Mucosa of rectum (tissue), 2 donors: ENCODE results near the gene EHD3.

ENCODE experiments used
- H3K27ac ChIP-seq, 2 donors: one replicate each; pipeline ENCODE4 v1.7.0; 2013; ENCODE audit warnings: inconsistent platforms in 2 of 2, low read depth in 2 of 2, low read length in 2 of 2
- H3K27me3 ChIP-seq, 2 donors: one replicate each; pipeline ENCODE4 v1.7.0; 2013; ENCODE audit warnings: low read length in 2 of 2; ENCODE audit not compliant: control insufficient read depth in 2 of 2, insufficient read depth in 2 of 2
- H3K36me3 ChIP-seq, 2 donors: one replicate each; pipeline ENCODE4 v1.7.0; 2013; ENCODE audit warnings: low read length in 2 of 2; ENCODE audit not compliant: control insufficient read depth in 2 of 2, insufficient read depth in 2 of 2
- H3K4me1 ChIP-seq, 2 donors: one replicate each; pipeline ENCODE4 v1.7.0; 2013; ENCODE audit warnings: low read length in 2 of 2, mild to moderate bottlenecking in 1 of 2; ENCODE audit not compliant: control insufficient read depth in 2 of 2, insufficient read depth in 2 of 2
- H3K4me3 ChIP-seq, 2 donors: one replicate each; pipeline ENCODE4 v1.7.0; 2013; ENCODE audit warnings: low read length in 2 of 2
- H3K9ac ChIP-seq, 2 donors: one replicate each; pipeline ENCODE4 v1.7.0; 2013; ENCODE audit warnings: low read length in 2 of 2, low read depth in 1 of 2, mild to moderate bottlenecking in 1 of 2
- H3K9me3 ChIP-seq, 2 donors: one replicate each; pipeline ENCODE4 v1.7.0; 2013; ENCODE audit warnings: low read length in 2 of 2; ENCODE audit not compliant: control insufficient read depth in 2 of 2
- donor health status: healthy.
- donor health status: Normal muscosa, but diverticular disease.

EHD3 gene

GRCh38 chr2:31223026-31223425, 10.9 kb upstream of the EHD3 start:
- peaks cover 0 to 6% of the 10 kb centered on the region in 2 donors for H3K4me1 ChIP-seq
- no peak overlapping the region for H3K4me3 ChIP-seq
- H3K9ac ChIP-seq: no peak overlapping the region
- peaks cover 0 to 2% of the 10 kb centered on the region in 2 donors for H3K27me3 ChIP-seq
- no peak overlapping the region for H3K27ac ChIP-seq
- no peaks in the 10 kb centered on the region for H3K36me3 ChIP-seq
- H3K9me3 ChIP-seq: no peaks in the 10 kb centered on the region

- no peaks in the 10 kb centered on the region for H3K9me3 ChIP-seq
- H3K27ac ChIP-seq: no peak overlapping the region
- H3K4me1 ChIP-seq: peaks cover 0 to 6% of the 10 kb centered on the region in 2 donors
- H3K4me3 ChIP-seq: no peak overlapping the region
- H3K27me3 ChIP-seq: peaks cover 0 to 2% of the 10 kb centered on the region in 2 donors
- H3K36me3 ChIP-seq: no peaks in the 10 kb centered on the region
- H3K9ac ChIP-seq: no peak overlapping the region
Measured at GRCh38 chr2:31223749-31224148, 10.2 kb upstream of the EHD3 start.

GRCh38 chr2:31226266-31226665, 7.7 kb upstream of the EHD3 start:
- peaks cover 0 to 2% of the 10 kb centered on the region in 2 donors for H3K27me3 ChIP-seq
- no peaks in the 10 kb centered on the region for H3K36me3 ChIP-seq
- no peak overlapping the region for H3K27ac ChIP-seq
- H3K4me1 ChIP-seq: no peaks in the 10 kb centered on the region
- no peak overlapping the region for H3K9ac ChIP-seq
- no peak overlapping the region for H3K4me3 ChIP-seq
- no peaks in the 10 kb centered on the region for H3K9me3 ChIP-seq

- no peak overlapping the region for H3K27ac ChIP-seq
- no peak overlapping the region for H3K4me3 ChIP-seq
- peaks cover 0 to 2% of the 10 kb centered on the region in 2 donors for H3K27me3 ChIP-seq
- H3K9ac ChIP-seq: no peak overlapping the region
- no peaks in the 10 kb centered on the region for H3K4me1 ChIP-seq
- no peaks in the 10 kb centered on the region for H3K36me3 ChIP-seq
- H3K9me3 ChIP-seq: no peaks in the 10 kb centered on the region
Measured at GRCh38 chr2:31227110-31227509, 6.8 kb upstream of the EHD3 start.

- Histone ChIP-seq H3K36me3 (no peaks in the 10 kb centered on the region), H3K9ac (no peak overlapping the region), H3K4me1 (no peaks in the 10 kb centered on the region), H3K27me3 (peaks cover 0 to 2% of the 10 kb centered on the region in 2 donors), H3K9me3 (no peaks in the 10 kb centered on the region), H3K4me3 (no peak overlapping the region), H3K27ac (no peak overlapping the region)
Measured at GRCh38 chr2:31227711-31228125, 6.2 kb upstream of the EHD3 start.

- Histone ChIP-seq H3K4me3 (no peak overlapping the region), H3K27ac (no peak overlapping the region), H3K27me3 (peaks cover 0 to 2% of the 10 kb centered on the region in 2 donors), H3K36me3 (no peaks in the 10 kb centered on the region), H3K9ac (no peak overlapping the region), H3K4me1 (no peaks in the 10 kb centered on the region), H3K9me3 (no peaks in the 10 kb centered on the region)
Measured at GRCh38 chr2:31228717-31229116, 5.2 kb upstream of the EHD3 start.

- no peaks in the 10 kb centered on the region for H3K36me3 ChIP-seq
- no peaks in the 10 kb centered on the region for H3K4me1 ChIP-seq
- H3K9ac ChIP-seq: no peak overlapping the region
- H3K27me3 ChIP-seq: peaks cover 0 to 2% of the 10 kb centered on the region in 2 donors
- no peaks in the 10 kb centered on the region for H3K9me3 ChIP-seq
- no peak overlapping the region for H3K27ac ChIP-seq
- no peak overlapping the region for H3K4me3 ChIP-seq
Measured at GRCh38 chr2:31230751-31231150, 3.2 kb upstream of the EHD3 start.

GRCh38 chr2:31231571-31232302, 2.2 kb upstream of the EHD3 start:
- Histone ChIP-seq H3K27me3 (peaks cover 0 to 2% of the 10 kb centered on the region in 2 donors), H3K4me1 (no peaks in the 10 kb centered on the region), H3K9me3 (no peaks in the 10 kb centered on the region), H3K36me3 (no peaks in the 10 kb centered on the region), H3K9ac (no peak overlapping the region), H3K4me3 (no peak overlapping the region), H3K27ac (no peak overlapping the region)

GRCh38 chr2:31232586-31232985, 1.4 kb upstream of the EHD3 start:
- H3K9me3 ChIP-seq: no peaks in the 10 kb centered on the region
- H3K27me3 ChIP-seq: peaks cover 0 to 2% of the 10 kb centered on the region in 2 donors
- H3K4me3 ChIP-seq: no peak overlapping the region
- H3K9ac ChIP-seq: no peak overlapping the region
- no peaks in the 10 kb centered on the region for H3K36me3 ChIP-seq
- H3K4me1 ChIP-seq: no peaks in the 10 kb centered on the region
- H3K27ac ChIP-seq: no peak overlapping the region

GRCh38 chr2:31233231-31233630, 721 bp upstream of the EHD3 start:
- Histone ChIP-seq H3K36me3 (no peaks in the 10 kb centered on the region), H3K9me3 (no peaks in the 10 kb centered on the region), H3K27ac (no peak overlapping the region), H3K9ac (no peak overlapping the region), H3K4me1 (no peaks in the 10 kb centered on the region), H3K4me3 (no peak overlapping the region), H3K27me3 (no peaks in the 10 kb centered on the region)
